ENCODE data around the gene RIN3. TPM values are rescaled to one million over a fixed set of nuclear protein-coding genes. Genes with fewer than 3 reads are reported as not detected.

RIN3 gene
- total and polyA plus RNA-seq, 2 donors (not counting 3 experiments of a cell fraction or from before 2014, with no cell fraction given) = 5.1 to 20.8 TPM

GRCh38 chr14:92582706-92583452, 69.3 kb downstream of the RIN3 start:
- CTCF ChIA-PET = no interaction called here

More at GRCh38 chr14:92582706-92583452, 69.3 kb downstream of the RIN3 start:
- TF ChIP-seq POLR2AphosphoS5 (IDR thresholded peaks at IDR 0.05; ENCODE audit: insufficient read depth, low read depth, low read length) = no peak
- no peak for TF ChIP-seq POLR2A (IDR thresholded peaks at IDR 0.05; ENCODE audit: low read depth, low read length)
- no peak for TF ChIP-seq MAX (IDR thresholded peaks at IDR 0.05; ENCODE audit: insufficient read depth, insufficient read length)
- no peak for TF ChIP-seq MYC (IDR thresholded peaks at IDR 0.05; ENCODE audit: low read depth, low read length)
- TF ChIP-seq CTCF (IDR thresholded peaks at IDR 0.05; ENCODE audit: extremely low read depth in 1 of 2, insufficient read depth in 1 of 2, low read depth in 1 of 2, low read length in 2 of 2) = no peak
- no peak for TF ChIP-seq EZH2 (IDR thresholded peaks at IDR 0.05; ENCODE audit: borderline replicate concordance, low read depth, low read length, severe bottlenecking)
- no peak for TF ChIP-seq FOS (IDR thresholded peaks at IDR 0.05; ENCODE audit: borderline replicate concordance, insufficient read depth, low read length)
- TF ChIP-seq GATA2 (IDR thresholded peaks at IDR 0.05; ENCODE audit: insufficient read depth, insufficient read length, low read depth, low read length) = no peak
- no peak for TF ChIP-seq JUN (IDR thresholded peaks at IDR 0.05; ENCODE audit: borderline replicate concordance, insufficient read depth, insufficient read length, low read depth)
- H3K4me2 ChIP-seq (ENCODE audit: insufficient read depth, low read length) = no peak overlapping the region
- dilution Hi-C loops (cut with MboI; ENCODE audit: extremely low pct_ligation_motif_present, low sequenced_read_pairs) (no loop called here), intact Hi-C loops (cut with micrococcal nuclease) (no loop called here)
- no TSS peak for BruUV-seq (replicated peaks)
- H3K9ac ChIP-seq (replicated peaks; ENCODE audit: extremely low read depth, insufficient read depth, low read length) = no peak overlapping the region
- POLR2A ChIA-PET = interaction anchor here (0.7 kb wide), 1 partner anchor 80 kb away, joined by 4 read pairs; no protein-coding TSS in a partner anchor
- H4K20me1 ChIP-seq (replicated peaks; ENCODE audit: control insufficient read depth, extremely low read depth, insufficient read depth, low read length) = no peaks in the 10 kb centered on the region
- no peak overlapping the region for H3K4me3 ChIP-seq (replicated peaks in 1 of 3; ENCODE audit: insufficient read depth in 1 of 3, low read depth in 1 of 3, low read length in 3 of 3)
- no peak overlapping the region for H2AFZ ChIP-seq (ENCODE audit: low read depth, low read length)
- no peaks in the 10 kb centered on the region for H3K9me1 ChIP-seq (replicated peaks; ENCODE audit: control insufficient read depth, extremely low read depth, insufficient read depth, low read length)
- no peak overlapping the region for H3K27ac ChIP-seq (ENCODE audit: insufficient read depth, low read depth, low read length)
- FAIRE-seq (no peak), DNase-seq (ENCODE audit: low read depth, low spot score) (no peak)
- no peaks in the 10 kb centered on the region for H3K4me1 ChIP-seq (ENCODE audit: control insufficient read depth, extremely low read depth, insufficient read depth, low read length)
- H3K36me3 ChIP-seq (ENCODE audit: control insufficient read depth in 2 of 2, extremely low read depth in 1 of 2, insufficient read depth in 2 of 2, low read length in 2 of 2) = peaks cover 0 to 7% of the 10 kb centered on the region in 2 experiments
- no peaks in the 10 kb centered on the region for H3K9me3 ChIP-seq (replicated peaks; ENCODE audit: control insufficient read depth, insufficient read depth, low read length)
- H3K27me3 ChIP-seq (ENCODE audit: control insufficient read depth in 2 of 2, insufficient read depth in 2 of 2, low read length in 2 of 2) = no peaks in the 10 kb centered on the region
- H3K79me2 ChIP-seq (ENCODE audit: control insufficient read depth, insufficient read depth, low read length) = no peaks in the 10 kb centered on the region
